GM18502 (cell line): ENCODE measurements around the gene MYMK.

Experiments
- ATAC-seq: cut with Tn5 transposase; IDR thresholded peaks from one replicate; pipeline ENCODE4 v1.9.1; 2021; ENCODE audit warnings: mild to moderate bottlenecking; ENCODE audit not compliant: unreplicated experiment, poor library complexity

MYMK gene

DNA sequence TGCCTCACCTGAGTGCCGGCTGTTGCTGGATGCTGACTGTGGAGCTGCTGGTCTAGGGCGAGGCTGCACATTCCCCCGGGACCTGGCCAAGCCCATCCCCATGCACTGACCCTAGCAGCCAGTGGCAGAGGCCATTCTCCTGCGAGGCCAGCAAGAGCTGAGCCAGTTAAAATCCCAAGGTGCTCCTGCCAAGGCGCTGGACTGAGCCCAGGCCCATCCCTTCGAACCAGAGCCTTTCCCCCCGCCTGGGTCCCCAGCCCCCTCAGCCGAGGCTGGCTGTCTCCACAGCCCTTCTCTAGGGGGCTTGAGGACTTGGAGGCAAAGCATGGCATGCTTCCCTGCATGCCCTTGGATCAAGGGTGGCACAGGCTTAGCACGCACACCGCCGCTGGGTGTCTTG is 11.3 kb upstream of the MYMK start:
- no peak for ATAC-seq

DNA sequence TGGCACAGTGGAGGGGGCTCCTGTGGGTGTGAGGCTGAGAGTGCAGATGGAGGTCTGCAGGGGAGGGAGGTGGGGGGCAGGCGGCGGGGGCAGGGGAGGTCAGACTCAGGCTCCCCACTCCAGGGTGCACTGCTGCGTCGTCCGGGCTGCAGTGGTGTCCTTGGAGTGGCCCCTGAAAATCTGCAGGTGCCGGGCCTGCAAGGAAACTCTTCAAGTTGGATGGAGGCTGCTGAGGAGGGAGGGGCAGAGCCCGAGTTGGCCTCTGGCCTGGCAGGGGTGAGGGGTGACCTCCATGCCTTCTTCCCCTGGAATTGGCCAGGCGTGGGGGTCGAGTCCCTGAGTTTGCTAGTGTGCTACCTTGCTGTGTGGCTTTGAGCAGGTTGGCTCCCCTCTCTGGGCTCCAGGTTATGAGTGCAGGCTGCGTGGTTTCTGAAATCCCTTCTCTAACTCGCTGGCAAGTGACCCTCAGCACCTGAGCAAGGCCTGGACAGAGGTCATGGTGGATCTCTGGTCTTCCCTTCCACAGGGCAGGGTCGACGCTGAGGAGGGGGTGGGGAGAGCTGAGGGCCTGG is 10.6 kb upstream of the MYMK start:
- no peak for ATAC-seq

DNA sequence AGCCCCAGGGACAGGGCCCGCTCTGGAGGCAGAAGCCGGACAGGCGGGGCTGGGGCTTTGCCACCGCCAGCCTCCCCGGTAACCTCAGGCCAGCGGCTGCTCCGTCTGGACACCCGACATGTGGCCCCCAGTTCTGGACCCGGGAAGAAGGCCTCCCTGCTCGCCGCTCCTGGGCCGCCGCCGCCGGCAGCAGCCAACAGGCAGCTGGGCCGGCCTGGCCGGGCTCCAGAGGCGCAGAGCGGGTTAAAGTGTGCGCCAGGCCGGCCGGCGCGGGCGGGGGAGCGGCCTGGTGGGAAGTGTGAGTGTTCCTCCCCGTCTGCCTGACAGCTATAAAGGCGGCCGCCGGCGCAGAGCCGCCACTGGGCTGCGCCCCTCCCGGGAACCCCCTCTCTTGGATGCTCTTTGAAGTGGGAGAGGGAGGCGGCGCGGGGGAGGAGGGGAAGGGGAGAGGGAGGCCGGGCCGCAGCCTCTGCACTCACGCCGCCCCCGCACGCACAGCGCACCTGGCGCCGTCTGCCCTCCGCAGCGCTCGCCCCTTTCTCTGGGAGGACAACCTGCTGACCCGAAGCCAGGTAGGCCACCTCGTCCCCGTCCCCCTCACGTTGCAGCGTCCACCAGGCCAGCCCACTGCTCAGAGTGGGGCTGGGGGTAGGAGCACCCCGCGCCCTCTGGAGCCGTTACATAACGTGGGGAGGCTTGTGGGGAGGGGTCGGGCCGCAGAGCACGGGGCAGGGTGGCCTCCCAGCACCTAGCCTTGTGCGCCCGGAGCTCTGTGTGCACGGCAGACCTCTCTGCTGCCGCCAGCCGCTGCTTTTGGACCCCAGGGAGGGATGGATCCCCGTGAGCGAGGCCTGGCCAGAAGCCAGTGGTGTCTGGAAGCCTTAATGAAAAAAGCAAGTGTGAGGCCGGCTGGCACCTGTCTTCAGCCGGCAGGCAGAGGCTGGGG is 9.9 kb upstream of the MYMK start, which contains the start of gene ADAMTSL2:
ADAMTSL2 (plus strand) TSS at position 359 of the 946 bp plus-strand sequence. CDS start 2,009 bp downstream, outside the sequence.
- ATAC-seq = no peak

DNA sequence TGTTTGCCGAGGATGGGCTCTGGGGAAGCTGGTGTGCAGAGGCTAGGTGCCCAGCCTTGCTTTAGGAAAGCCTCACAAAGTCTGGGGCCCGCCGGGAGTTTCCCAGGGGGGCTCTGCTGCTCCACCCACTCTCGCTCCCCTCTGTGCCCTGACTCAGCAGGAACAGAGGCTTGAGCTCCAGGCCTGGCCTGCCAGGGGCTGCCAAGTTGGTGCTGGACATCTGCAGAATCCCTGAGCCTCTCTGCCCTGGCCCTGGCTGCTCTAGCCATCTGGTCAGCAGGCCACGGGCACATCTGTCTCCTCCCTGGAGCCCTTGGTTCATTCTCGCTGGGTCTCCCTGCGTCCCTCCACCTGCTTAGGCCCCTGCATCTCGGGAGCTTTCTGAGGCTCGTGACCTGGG is 9.1 kb upstream of the MYMK start:
- ATAC-seq = no peak

DNA sequence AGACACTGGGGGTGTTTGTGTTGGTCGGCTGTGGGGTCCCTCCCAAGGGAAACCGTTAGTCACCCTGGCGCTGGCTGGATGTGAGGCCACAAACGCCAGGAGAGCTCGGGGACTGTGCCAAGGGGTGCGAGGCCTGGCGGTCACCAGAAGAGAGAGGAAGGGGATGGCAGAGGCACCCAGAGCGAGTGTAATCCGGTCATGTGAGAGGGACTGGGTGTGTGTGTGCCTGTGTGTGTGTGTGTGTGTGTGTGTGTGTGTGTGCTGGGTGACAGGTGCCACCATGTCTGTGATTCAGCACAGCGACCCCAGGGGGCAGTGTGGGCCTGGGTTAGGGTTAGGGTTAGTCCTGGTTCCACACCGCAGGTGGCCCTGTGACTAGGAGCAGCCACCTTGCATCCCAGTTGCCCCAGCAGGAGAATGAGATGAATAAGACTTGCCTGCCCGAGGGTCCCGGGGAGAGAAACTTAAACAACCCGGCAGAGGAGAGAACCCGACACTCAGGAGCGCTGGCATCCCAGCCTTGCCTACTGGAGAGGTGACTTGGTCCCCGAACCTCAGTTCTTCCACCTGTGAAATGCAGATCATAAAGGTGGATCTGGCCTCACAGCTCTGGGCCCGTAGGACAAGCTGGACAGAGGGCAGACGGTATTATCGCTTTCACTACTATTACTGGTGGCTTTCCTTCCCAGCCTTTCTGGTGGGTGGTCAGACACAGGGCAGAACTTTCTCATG is 8.3 kb upstream of the MYMK start:
- ATAC-seq = no peak

DNA sequence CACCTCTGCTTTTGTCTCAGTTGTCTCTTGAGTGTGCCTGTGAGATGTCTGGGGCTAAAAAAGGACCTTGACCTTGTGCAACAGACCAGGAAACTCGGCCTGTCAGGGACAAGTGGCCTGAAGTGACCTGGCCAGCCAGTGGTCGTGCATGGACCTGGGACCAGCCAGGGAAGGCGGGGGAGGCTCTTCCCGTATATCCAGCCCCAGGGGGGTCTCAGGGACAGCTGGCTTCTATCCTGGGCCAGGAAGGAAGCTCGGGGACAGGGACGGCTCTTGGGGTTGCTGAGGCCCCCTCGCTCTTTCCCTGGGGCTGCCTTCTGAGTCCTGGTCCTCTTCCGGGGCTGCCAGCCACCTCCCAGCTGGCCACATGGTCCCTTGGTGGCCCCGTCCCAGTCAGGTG is 6.5 kb upstream of the MYMK start:
- no peak for ATAC-seq

DNA sequence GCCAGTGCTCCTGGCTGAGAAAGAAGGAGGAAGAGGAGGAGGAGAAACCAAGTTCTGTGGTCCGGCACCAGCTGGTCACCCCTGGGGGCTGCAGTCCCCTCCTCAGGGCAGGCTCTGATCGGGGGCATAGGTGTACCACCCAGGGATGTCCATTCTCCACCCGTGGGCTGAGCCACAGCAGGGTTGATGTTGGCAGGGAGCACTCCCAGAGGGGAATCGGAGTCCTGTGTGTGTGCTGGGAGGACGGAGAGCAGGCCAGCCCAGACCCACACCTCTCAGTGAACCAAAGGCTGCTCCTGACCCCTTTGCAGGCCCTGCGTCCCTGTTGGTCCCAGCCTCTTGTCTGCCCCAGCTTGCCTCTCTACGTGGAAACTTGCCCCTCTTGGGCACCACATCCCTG is 5.1 kb upstream of the MYMK start:
- no peak for ATAC-seq

DNA sequence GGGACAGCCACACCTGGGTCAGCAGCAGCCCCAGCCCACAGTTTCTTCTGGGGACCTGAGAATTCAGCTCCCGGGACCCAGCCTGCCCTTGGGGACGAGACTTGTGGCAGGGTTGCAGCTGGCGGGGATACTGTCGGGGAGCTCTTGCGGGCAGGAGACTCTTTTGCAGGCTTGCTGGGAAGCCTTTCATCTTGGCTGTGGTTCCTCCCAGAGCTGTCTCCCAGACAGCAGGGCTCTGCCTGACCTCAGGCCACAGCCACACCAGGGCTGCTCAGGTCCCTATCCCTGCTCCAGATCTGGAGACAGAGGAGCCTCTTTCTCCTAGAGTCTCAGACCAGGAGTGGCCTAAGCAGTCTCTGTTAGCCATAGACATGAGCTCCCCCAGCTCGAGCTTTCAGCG is 4.7 kb upstream of the MYMK start:
- ATAC-seq = no peak

DNA sequence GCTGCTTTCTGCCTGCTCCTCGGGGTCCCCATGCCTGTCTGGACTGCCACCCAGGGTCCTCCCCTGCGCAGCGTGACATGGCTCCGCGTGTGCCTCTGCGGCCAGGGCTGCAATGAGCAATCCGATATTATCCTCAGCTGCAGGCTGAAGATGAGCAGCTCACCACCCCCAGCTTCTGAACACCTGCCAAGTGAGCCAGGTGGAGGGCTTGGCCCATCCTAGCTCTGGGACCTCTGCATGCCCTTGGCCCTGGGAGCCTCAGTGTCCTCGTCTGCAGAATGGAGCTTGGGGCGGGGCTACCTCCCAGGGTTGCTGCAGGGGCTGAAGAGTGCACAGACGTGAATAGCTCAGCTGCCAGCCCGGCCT is 4.1 kb upstream of the MYMK start:
- no peak for ATAC-seq

DNA sequence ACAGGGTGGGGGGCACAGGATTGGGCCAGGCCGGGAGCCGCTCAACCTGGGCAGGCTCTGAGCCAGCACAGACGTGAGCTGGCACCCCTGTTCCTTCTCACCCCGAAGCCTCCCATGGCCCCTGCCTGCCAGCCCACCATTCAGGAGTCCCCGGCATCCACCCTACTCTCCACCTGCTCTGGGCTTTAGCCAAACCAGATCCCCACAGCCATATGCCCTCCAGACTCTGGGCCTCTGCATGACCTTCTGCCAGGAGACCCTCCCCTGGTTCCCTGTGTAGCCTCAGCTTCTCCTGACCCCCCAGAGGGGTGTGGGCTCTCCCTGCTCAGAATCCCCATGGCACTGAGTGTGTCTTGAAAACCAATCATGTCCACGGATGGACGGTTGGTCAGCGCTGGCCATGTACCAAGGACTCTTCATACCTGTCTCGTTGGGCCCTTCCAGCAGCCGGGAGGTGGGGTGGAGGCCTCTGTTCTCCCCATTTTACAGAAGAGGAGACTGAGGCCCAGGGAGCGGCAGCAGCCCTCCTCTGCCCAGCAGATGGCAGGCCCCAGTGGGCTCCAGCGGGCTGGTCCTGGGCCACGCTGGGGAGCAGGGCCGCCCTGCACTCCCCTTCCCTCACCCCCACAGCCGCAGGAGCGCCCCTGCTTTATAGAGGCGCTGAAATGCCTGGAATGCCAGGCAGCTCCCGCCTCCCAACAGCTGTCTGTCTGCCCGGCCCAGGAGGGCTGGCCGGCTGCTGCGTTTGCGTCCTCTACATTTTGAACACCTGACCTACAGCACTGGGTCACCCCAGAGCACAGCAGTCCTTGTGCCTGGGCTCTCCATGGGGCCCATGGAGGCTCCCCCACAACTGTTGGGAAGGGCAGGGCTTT is 3.5 kb upstream of the MYMK start:
- no peak for ATAC-seq

DNA sequence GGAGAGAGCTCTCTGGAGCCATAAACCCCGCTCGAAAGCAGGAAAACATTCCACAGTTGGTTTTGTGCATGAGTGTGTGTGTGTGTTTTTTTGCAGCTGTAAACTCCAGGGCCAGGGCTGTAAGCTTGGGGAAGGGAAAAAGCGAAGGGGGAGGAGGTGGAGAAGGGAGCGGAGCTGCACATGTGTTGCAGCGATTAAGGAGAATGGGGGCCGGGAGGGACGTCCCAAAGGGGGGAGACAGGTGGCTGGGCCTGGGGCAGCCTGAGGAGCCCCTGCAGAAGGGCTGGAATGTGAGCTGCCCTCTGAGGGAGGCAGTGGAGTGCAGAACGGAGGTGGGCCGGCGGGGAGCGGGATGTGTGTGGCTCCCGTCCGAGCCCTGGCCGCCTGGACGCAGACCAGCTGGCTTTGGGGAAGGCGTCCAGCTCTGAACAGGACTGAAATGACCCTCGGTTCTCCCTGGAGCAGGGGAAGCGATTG is 2.7 kb upstream of the MYMK start:
- no peak for ATAC-seq

DNA sequence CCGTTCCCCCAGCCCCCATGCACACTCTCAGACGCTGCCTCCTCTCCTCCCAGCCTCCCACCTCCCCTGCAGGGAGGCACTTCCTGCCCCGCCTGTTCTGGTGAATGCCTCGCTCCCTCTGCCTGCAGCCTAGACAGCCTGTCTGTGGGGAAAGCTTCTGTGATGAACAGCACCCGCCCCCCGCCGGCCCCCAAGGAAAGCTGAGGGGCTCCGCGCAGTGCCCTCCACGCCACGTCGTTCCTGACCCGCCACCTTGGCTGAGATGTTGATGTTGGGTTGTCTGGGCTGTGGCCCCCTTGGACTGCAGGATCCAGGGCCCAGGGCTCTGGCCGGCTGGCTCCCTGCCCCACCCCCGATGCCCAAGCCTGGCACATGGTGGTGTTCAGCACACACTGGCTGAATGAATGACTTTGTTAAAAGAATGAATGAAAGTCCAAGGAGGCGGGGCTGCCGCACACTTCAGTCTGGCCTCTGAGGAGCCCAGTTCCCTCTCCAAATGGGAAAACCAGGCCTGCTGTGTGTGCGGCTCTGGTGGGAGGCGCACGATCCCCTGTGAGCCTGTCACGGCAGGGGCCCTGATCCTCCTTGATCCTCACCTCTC is 2.1 kb upstream of the MYMK start:
- no peak for ATAC-seq

DNA sequence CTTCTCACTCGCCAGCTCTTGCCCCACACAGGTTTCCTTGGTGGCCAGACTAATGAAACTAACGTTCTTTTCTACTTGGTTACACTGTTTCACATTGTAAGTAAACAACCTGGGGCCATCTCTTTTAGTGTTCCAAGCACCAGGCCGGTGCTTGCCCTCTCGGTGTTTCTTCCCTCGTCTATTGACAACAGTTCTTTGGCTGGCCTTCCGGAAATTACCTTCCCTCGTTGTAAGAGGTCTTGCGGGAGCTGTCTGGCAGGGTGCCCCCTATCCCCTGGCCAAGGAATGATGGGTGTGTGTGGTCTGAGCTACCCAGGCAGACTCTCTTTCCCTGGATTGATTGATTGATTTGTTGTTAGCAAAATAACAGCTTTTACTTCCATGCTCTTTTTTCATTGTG is 918 bp upstream of the MYMK start:
- no peak for ATAC-seq

DNA sequence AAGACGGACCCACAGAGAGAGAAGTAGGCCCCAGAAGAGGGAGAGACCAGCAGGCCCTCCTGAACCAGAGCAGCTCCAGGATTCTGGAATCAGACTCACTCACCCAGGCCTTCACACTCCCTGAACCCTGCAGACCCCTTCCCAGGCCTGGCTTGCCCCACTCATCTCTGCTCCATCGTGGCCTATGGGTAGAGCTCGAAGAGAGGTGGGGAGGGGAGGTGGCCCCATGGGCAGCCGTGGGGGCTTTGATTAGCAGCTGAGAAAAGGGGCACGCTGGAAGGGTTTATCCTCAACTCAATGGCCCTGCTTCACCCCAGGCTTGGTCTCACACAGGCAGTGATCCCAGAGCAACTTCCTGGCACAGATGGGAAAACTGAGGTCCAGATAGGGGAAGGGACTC is 613 bp downstream of the MYMK start:
- no peak for ATAC-seq

DNA sequence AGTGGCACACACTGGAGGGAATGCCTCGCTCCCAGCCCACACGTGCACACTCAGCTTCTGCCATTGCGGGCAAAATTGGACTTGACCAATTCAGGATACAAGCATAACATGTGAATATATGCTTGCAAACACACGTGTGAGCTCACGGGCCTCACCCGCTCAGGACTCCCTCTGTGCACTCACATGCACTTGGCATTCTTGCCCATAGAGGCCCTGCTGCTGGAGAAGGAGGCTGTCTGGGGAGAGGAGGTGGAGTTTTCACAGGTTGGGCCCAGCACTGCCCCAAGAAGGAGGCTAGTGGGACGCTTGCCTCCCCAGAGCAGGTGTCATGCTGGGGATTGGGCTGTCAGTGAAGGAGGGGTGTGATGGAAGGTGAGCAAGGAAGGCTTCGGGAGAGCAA is 1.7 kb downstream of the MYMK start:
- ATAC-seq = no peak

DNA sequence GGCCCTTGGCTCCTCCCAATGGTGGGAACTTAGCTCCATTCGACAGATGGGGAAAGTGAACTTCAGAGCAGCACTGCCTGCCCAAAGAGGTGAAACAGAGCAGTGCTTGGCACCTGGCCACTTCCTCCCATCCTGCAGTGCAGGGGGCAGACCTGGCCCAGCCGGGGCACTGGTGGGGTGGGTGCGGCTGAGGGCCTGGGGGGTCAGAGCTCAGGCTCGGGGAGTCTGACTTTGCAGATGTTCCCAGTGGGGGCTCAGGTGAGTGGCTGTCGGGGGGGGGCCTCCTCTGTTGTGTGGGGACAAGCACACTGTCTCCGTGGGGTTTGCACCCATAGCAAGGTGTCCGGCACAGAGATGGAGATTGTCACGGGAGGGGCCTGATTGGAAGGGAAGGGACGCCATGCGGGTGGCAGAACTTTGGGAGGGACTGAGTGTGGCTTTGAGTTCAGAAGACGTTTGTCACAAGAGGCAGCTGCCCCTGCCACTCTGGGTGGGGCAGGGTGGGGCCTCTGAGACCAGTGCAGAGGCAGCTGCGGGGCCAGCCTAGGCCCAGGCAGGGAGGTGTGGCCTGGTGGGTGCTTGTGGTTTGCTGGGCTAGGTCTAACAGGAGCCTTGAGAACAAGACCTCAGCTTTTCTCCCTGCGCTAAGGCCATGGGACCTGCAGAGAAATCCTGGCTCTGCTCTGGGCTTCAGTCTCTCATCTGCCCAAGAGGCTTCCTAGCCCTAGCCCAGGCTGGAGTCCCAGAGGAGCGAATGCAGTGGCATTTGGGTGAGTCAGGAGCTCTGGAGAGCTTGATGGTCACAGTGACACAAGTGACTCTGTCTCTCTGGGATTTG is 2.5 kb downstream of the MYMK start:
- ATAC-seq = no peak

DNA sequence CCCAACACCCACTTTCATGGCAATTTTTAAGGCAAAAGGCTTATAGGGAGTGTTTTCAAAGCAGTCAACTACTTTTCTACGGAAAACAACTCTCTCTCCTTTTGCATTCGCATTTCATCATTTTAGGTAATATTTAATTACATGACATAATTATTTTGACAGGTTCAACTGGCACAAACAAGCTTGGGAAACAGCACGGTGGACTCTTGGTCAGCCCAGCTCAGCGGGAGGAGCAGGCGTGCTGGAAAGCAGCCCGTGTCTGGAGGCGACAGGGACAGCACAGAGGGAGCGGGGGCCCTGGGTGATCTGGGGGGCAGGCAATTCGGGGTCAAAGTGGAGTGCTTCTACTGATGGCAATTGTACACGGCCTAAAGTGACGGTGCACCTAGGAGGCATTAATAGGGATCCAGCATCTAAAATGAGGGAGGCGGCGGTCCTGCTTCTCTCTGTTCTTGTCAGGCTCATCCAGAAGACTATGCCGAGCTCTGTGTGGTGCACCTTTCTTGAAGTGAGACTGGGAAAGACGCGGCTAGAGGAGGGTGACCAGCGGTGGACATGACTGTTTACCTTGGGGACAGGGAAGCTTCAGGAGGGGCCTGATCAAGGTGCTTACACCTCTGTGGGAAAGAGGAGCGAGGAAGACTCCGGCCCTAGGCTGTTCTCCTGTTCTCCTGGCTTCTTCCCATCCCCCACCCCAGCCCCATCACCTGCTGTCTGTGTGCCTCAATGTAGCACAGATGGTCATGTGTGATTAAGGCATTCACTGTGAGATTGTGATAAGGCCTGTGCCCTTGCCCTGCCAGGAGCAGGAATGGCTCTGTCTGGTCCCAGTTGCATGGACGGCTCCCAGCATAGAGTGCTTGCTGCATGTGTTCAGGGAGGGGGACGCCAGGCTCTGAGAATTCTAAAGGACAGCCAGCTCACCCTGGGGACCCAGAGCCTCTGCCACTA is 3.4 kb downstream of the MYMK start:
- no peak for ATAC-seq
